ENCODE measurements around the gene HYKK. TPM values are rescaled to one million over a fixed set of nuclear protein-coding genes. Genes with fewer than 3 reads are reported as not detected.

HYKK gene
- total and polyA plus RNA-seq, 2 donors (not counting 1 experiment from before 2014, with no cell fraction given) = 0.28 to 0.42 TPM

- intact Hi-C loops (cut with micrococcal nuclease) = no loop called here
- H3K4me1 Mint-ChIP-seq = peaks cover 37% of the 10 kb centered on the region
- Histone ChIP-seq H3K9ac (ENCODE audit: low read length) (peak overlapping the region; percentile 28), H3K27ac (ENCODE audit: low read length in 2 of 2) (peak overlapping the region in 1 of 2 donors; percentile 59), H3K36me3 (replicated peaks in 1 of 2; ENCODE audit: control extremely low read depth in 1 of 2, control insufficient read depth in 1 of 2, extremely low read depth in 1 of 2, insufficient read depth in 2 of 2, low read length in 1 of 2) (peaks cover 17 to 35% of the 10 kb centered on the region in 2 experiments), H3K4me2 (replicated peaks; ENCODE audit: low read depth, low read length, poor library complexity, severe bottlenecking) (peak overlapping the region; percentile 49), H4K20me1 (ENCODE audit: control insufficient read depth, insufficient read depth, low read length, poor library complexity, severe bottlenecking) (peaks cover 52% of the 10 kb centered on the region), H3K79me2 (ENCODE audit: control insufficient read depth, insufficient read depth, low read length) (peaks cover 71% of the 10 kb centered on the region), H3K4me3 (ENCODE audit: control extremely low read depth in 1 of 5, extremely low read depth in 1 of 5, insufficient read depth in 1 of 5, low read depth in 2 of 5, low read length in 4 of 5) (no peak overlapping the region), H3K4me1 (ENCODE audit: control insufficient read depth in 2 of 2, insufficient read depth in 2 of 2, low read length in 2 of 2) (peaks cover 9 to 15% of the 10 kb centered on the region in 2 donors), H3K9me3 (ENCODE audit: control extremely low read depth in 1 of 3, control insufficient read depth in 2 of 3, insufficient read depth in 1 of 3, low read length in 2 of 3) (no peaks in the 10 kb centered on the region), H2AFZ (ENCODE audit: insufficient read depth, low read depth, low read length, poor library complexity, severe bottlenecking) (peak overlapping the region; percentile 25), H3K27me3 (replicated peaks in 1 of 4; ENCODE audit: control extremely low read depth in 1 of 4, control insufficient read depth in 3 of 4, insufficient read depth in 4 of 4, low read length in 3 of 4) (no peaks in the 10 kb centered on the region)
- ChIA-PET POLR2A (no interaction called here), CTCF (no interaction called here)
- H3K9me3 Mint-ChIP-seq (ENCODE audit: insufficient read depth) = no peaks in the 10 kb centered on the region
- WGBS (ENCODE audit: insufficient coverage) = 60% methylated on average over 1 of the region's 3 CpGs
- no peak for TF ChIP-seq CTCF (IDR thresholded peaks at IDR 0.05)
- no peak for TF ChIP-seq EZH2 (IDR thresholded peaks at IDR 0.05; ENCODE audit: borderline replicate concordance, insufficient read depth, low read depth, low read length, poor library complexity, severe bottlenecking)
- H3K27ac Mint-ChIP-seq = no peak overlapping the region
- no peak overlapping the region for H3K4me3 Mint-ChIP-seq
- no peak for ATAC-seq (ENCODE audit: low read depth)
- peak; percentile 22 for DNase-seq
- no peaks in the 10 kb centered on the region for H3K27me3 Mint-ChIP-seq
Measured at GRCh38 chr15:78461171-78461888, 46.0 kb upstream of the HYKK start.

DNA sequence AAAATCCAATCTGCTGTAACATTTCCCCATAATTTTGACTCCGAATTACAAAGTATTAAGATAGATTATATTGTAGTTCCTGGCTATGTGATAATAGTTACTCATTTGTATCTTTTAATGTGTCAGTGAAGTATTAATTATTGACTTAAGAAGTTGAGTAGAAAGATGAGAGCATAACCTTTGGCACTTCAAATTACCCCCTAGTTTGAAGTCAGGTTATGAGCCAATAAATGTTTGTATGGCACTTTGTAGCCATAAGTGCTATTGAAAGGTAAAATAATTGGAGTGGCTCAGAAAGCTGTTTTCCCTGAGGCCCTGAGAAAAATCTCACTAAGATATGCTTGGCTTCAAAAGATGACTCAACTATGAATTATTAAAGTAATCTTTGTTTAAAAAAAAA is 38.3 kb upstream of the HYKK start:
- intact Hi-C loops (cut with micrococcal nuclease) = no loop called here
- ChIA-PET CTCF (interaction anchor here (0.7 kb wide), 1 partner anchor 263 kb away, joined by 3 read pairs; no protein-coding TSS in a partner anchor), POLR2A (no interaction called here)

More for the DNA sequence above, 38.3 kb upstream of the HYKK start:
- no peak for DNase-seq
- H3K4me2 ChIP-seq (replicated peaks; ENCODE audit: low read depth, low read length, poor library complexity, severe bottlenecking) = no peak overlapping the region
- H3K9me3 Mint-ChIP-seq (ENCODE audit: insufficient read depth) = no peaks in the 10 kb centered on the region
- H3K79me2 ChIP-seq (ENCODE audit: control insufficient read depth, insufficient read depth, low read length) = peaks cover 11% of the 10 kb centered on the region
- no peak for TF ChIP-seq CTCF (IDR thresholded peaks at IDR 0.05)
- TF ChIP-seq EZH2 (IDR thresholded peaks at IDR 0.05; ENCODE audit: borderline replicate concordance, insufficient read depth, low read depth, low read length, poor library complexity, severe bottlenecking) = no peak
- H3K27me3 ChIP-seq (replicated peaks in 1 of 4; ENCODE audit: control extremely low read depth in 1 of 4, control insufficient read depth in 3 of 4, insufficient read depth in 4 of 4, low read length in 3 of 4) = no peaks in the 10 kb centered on the region
- H4K20me1 ChIP-seq (ENCODE audit: control insufficient read depth, insufficient read depth, low read length, poor library complexity, severe bottlenecking) = peaks cover under 1% of the 10 kb centered on the region
- no peak overlapping the region for H2AFZ ChIP-seq (ENCODE audit: insufficient read depth, low read depth, low read length, poor library complexity, severe bottlenecking)
- H3K9ac ChIP-seq (ENCODE audit: low read length) = no peak overlapping the region
- H3K9me3 ChIP-seq (ENCODE audit: control extremely low read depth in 1 of 3, control insufficient read depth in 2 of 3, insufficient read depth in 1 of 3, low read length in 2 of 3) = no peaks in the 10 kb centered on the region
- H3K27me3 Mint-ChIP-seq = no peaks in the 10 kb centered on the region
- H3K36me3 ChIP-seq (replicated peaks in 1 of 2; ENCODE audit: control extremely low read depth in 1 of 2, control insufficient read depth in 1 of 2, extremely low read depth in 1 of 2, insufficient read depth in 2 of 2, low read length in 1 of 2) = peaks cover 32 to 82% of the 10 kb centered on the region in 2 experiments
- no peaks in the 10 kb centered on the region for H3K4me1 ChIP-seq (ENCODE audit: control insufficient read depth in 2 of 2, insufficient read depth in 2 of 2, low read length in 2 of 2)
- no peak overlapping the region for H3K27ac ChIP-seq (ENCODE audit: low read length in 2 of 2)
- no peak overlapping the region for H3K4me3 Mint-ChIP-seq
- H3K27ac Mint-ChIP-seq = no peak overlapping the region
- H3K4me3 ChIP-seq (ENCODE audit: control extremely low read depth in 1 of 5, extremely low read depth in 1 of 5, insufficient read depth in 1 of 5, low read depth in 2 of 5, low read length in 4 of 5) = no peak overlapping the region
- WGBS (ENCODE audit: insufficient coverage) = no CpG with 5 or more reads among the region's 1 CpG
- H3K4me1 Mint-ChIP-seq = no peaks in the 10 kb centered on the region
- no peak for ATAC-seq (ENCODE audit: low read depth)
